Astrocyte of the spinal cord (primary cell): Measurements from ENCODE around the gene CCDC88B.

Source experiments
- DNase-seq: peaks from one replicate; pipeline ENCODE4 v3.0.0; 2011; ENCODE audit warnings: low read depth, low spot score
- H3K4me3 ChIP-seq: 2 replicates; pipeline ENCODE4 v1.5.1; 2011; ENCODE audit warnings: low read depth, mild to moderate bottlenecking, low read length, moderate library complexity
- in situ Hi-C: cut with HindIII; loops from 2 replicates; pipeline ENCODE4 v1.10.0; 2017; ENCODE audit warnings: low sequenced_read_pairs
- TF ChIP-seq, protein P1 (sequence below): IDR thresholded peaks from 2 replicates; pipeline ENCODE4 v1.5.1; 2012; ENCODE audit warnings: low read depth, mild to moderate bottlenecking, low read length, inconsistent platforms

The CCDC88B gene

DNA sequence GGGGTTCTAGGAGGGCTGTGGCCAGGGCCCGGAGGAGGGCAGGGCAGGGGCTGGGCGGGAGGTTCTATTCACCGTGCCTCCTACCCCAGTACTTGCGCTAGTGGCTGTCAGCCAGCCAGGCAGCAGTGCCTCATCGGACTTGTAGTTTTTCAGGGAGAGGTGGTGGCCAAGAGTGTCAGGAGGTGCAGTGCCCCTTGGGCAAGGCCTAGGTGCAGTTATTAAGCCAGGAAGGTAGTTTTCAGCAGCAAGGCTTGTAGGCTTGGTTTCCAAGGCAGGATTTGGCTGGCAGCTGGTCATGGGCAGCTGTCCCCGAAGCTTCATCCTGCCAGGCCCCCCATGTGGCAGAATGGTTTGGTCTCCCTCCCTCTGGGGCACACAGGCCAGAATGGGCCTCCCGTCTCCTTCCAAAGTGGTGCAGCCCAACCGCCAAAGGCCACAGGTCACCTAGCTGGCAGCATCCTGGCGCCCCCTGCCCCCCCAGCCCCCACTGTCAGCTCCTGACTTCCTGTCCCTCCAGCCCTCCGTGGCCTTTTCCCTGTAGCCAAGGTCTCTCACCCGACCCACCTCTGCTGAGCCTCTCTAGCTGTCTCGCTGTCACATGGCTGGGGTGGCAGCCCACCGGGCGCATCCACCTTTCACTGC lies 8.5 kb downstream of the CCDC88B start:
- DNase-seq = no peak
- in situ Hi-C loops = no loop called here
- TF ChIP-seq, protein P1, sequence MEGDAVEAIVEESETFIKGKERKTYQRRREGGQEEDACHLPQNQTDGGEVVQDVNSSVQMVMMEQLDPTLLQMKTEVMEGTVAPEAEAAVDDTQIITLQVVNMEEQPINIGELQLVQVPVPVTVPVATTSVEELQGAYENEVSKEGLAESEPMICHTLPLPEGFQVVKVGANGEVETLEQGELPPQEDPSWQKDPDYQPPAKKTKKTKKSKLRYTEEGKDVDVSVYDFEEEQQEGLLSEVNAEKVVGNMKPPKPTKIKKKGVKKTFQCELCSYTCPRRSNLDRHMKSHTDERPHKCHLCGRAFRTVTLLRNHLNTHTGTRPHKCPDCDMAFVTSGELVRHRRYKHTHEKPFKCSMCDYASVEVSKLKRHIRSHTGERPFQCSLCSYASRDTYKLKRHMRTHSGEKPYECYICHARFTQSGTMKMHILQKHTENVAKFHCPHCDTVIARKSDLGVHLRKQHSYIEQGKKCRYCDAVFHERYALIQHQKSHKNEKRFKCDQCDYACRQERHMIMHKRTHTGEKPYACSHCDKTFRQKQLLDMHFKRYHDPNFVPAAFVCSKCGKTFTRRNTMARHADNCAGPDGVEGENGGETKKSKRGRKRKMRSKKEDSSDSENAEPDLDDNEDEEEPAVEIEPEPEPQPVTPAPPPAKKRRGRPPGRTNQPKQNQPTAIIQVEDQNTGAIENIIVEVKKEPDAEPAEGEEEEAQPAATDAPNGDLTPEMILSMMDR = no peak
- H3K4me3 ChIP-seq = no peak overlapping the region

DNA sequence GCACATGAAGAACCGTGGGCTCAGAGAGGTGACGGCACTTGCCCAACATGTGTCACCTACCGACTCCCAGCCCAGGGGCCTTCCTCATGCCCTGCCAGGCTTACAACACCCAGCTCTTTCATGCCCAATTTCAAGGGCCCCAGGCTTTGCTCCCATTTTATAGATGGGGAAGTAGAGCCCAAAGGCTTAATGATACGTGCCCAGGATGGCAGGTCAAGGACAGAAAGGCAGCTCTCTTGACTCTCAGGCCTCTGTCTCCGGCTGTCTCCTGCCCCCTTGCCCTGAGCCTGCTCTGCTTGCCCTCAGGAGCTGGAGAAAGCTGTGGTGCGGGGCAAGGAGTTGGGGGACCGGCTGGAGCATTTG lies 9.0 kb downstream of the CCDC88B start:
- in situ Hi-C loops = no loop called here
- no peak for DNase-seq
- no peak overlapping the region for H3K4me3 ChIP-seq
- TF ChIP-seq, protein P1 = no peak

DNA sequence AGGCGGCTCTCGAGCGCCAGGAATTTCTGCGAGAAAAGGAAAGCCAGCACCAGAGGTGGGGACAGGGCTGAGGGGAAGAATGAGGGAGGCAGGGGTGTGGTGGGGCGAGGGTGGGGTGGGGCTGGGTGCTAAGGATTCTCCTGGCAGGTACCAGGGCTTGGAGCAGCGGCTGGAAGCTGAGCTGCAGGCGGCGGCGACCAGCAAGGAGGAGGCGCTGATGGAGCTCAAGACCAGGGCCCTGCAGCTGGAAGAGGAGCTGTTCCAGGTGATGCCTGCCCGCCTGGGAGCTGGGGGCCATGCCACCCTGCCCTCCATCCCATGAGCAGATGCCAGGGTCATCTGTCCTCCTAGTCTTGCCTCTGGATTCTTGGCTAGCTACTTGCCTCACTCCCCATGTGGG lies 9.4 kb downstream of the CCDC88B start:
- no peak for DNase-seq
- TF ChIP-seq, protein P1 = no peak
- in situ Hi-C loops = no loop called here
- no peak overlapping the region for H3K4me3 ChIP-seq

DNA sequence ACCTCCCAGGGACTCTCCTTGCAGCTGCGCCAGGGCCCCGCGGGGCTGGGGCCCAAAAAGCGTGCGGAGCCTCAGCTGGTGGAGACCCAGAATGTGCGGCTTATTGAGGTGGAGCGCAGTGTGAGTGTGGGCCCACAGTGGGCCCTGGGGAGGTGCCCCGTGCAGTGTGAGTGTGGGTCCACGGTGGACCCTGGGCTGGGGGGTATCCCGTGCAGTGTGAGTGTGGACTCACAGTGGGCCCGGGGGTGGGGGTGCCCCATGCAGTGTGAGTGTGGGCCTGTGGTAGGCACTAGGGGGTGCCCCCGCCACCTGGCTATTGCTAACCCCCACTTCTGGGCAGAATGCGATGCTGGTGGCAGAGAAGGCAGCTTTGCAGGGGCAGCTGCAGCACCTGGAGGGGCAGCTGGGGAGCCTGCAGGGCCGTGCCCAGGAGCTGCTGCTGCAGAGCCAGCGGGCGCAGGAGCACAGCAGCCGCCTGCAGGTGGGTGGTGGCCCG lies 11.2 kb downstream of the CCDC88B start:
- in situ Hi-C loops = no loop called here
- DNase-seq = no peak
- no peak overlapping the region for H3K4me3 ChIP-seq
- TF ChIP-seq, protein P1 = no peak

DNA sequence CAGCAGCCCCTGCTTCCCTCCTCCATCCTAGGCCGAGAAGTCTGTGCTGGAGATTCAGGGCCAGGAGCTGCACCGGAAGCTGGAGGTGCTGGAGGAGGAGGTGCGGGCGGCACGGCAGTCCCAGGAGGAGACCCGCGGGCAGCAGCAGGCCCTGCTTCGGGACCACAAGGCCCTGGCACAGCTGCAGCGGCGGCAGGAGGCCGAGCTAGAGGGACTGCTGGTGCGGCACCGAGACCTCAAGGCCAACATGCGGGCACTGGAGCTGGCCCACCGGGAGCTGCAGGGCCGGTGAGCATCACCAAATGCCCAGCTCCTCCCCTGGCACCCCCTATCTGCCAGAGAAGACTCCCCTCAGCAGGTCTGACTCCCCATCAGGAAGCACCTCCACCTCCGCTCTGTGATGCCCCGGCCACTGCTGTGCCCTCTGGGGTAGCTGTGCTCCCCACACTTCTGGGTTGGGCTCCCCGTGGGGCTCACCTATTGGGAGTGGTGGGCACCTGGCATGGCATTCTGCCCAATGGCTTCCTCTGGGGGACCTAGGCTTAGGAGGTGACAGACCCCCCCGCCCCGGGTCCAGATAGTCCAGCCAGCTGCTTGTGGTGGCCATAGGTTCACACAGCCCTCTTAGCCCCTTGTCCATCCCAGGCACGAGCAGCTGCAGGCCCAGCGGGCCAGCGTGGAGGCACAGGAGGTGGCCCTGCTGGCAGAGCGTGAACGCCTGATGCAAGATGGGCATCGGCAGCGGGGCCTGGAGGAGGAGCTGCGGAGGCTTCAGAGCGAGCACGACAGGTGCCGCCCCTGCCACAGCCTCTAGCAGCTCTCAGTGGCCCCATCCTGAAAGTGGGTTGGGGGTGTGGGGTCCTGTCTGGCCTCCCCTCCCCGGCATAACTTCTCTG lies 12.3 kb downstream of the CCDC88B start:
- no peak for DNase-seq
- TF ChIP-seq, protein P1 = no peak
- H3K4me3 ChIP-seq = no peak overlapping the region
- in situ Hi-C loops = no loop called here

DNA sequence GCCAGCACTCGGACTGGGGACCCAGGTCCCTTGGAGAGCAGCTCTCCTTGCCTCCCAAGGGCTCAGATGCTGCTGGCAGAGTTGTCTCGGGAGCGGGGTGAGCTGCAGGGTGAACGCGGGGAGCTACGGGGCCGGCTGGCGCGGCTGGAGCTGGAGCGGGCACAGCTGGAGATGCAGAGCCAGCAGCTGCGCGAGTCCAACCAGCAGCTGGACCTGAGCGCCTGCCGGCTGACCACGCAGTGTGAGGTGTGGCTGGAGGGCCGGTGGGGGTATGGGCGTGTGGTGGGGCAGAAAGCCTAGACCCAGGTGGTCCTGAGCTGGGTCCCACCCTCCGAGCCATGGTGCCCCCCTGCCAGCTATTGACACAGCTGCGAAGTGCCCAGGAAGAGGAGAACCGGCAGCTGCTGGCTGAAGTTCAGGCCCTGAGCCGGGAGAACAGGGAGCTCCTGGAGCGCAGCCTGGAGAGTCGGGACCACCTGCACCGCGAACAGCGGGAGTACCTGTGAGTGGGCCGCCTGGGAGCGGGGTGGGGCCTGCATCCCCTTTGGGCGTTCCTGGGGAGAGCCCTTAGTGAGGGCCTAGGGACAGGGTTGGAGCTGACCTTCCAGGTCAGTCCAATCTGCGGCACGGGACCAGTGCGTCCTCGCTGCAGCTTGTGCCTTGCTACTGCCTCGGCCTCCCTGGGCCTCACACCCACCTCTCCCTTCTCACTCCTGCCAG lies 13.2 kb downstream of the CCDC88B start:
- H3K4me3 ChIP-seq = no peak overlapping the region
- DNase-seq = no peak
- in situ Hi-C loops = no loop called here
- TF ChIP-seq, protein P1 = no peak
